Measurements from ENCODE around the gene CA5A. TPM values are rescaled to one million over a fixed set of nuclear protein-coding genes. Genes with fewer than 3 reads are reported as not detected.

Gene CA5A
- polyA plus RNA-seq, 1 donor: 0.03 TPM

- no peak for DNase-seq
- H3K4me1 ChIP-seq (ENCODE audit: control insufficient read depth, insufficient read depth, low read length): peaks cover 7% of the 10 kb centered on the region
- H3K4me3 ChIP-seq (ENCODE audit: low read length): no peak overlapping the region
- peak overlapping the region; percentile 26 for H3K27ac ChIP-seq (ENCODE audit: low read length)
- peaks cover 7% of the 10 kb centered on the region for H3K36me3 ChIP-seq (ENCODE audit: control insufficient read depth, insufficient read depth, low read length)
- no peaks in the 10 kb centered on the region for H3K9me3 ChIP-seq (ENCODE audit: control insufficient read depth, low read depth, low read length)
- WGBS (ENCODE audit: insufficient coverage, low lambda C conversion rate): no CpG with 5 or more reads among the region's 19 CpGs
- no peaks in the 10 kb centered on the region for H3K27me3 ChIP-seq (ENCODE audit: control insufficient read depth, insufficient read depth, low read length)
Measured at GRCh38 chr16:87964049-87964659, 27.8 kb upstream of the CA5A start.

- Histone ChIP-seq H3K27ac (ENCODE audit: low read length) (peak overlapping the region; percentile 26), H3K4me1 (ENCODE audit: control insufficient read depth, insufficient read depth, low read length) (peaks cover 7% of the 10 kb centered on the region)
- DNase-seq: no peak
Measured at GRCh38 chr16:87963400-87963799, 27.1 kb upstream of the CA5A start.

GRCh38 chr16:87961623-87962022 is 25.3 kb upstream of the CA5A start:
- H3K4me1 ChIP-seq (ENCODE audit: control insufficient read depth, insufficient read depth, low read length): peaks cover 9% of the 10 kb centered on the region
- H3K36me3 ChIP-seq (ENCODE audit: control insufficient read depth, insufficient read depth, low read length): peaks cover 17% of the 10 kb centered on the region
- H3K27me3 ChIP-seq (ENCODE audit: control insufficient read depth, insufficient read depth, low read length): no peaks in the 10 kb centered on the region
- H3K27ac ChIP-seq (ENCODE audit: low read length): no peak overlapping the region
- DNase-seq: peak; percentile 42 to 50
- H3K9me3 ChIP-seq (ENCODE audit: control insufficient read depth, low read depth, low read length): no peaks in the 10 kb centered on the region
- H3K4me3 ChIP-seq (ENCODE audit: low read length): no peak overlapping the region
- WGBS (ENCODE audit: insufficient coverage, low lambda C conversion rate): 10% methylated on average over 2 of the region's 4 CpGs

More at GRCh38 chr16:87963400-87963799, 27.1 kb upstream of the CA5A start:
- Histone ChIP-seq H3K36me3 (ENCODE audit: control insufficient read depth, insufficient read depth, low read length) (peaks cover 8% of the 10 kb centered on the region), H3K27me3 (ENCODE audit: control insufficient read depth, insufficient read depth, low read length) (no peaks in the 10 kb centered on the region), H3K9me3 (ENCODE audit: control insufficient read depth, low read depth, low read length) (no peaks in the 10 kb centered on the region), H3K4me3 (ENCODE audit: low read length) (no peak overlapping the region)
- WGBS (ENCODE audit: insufficient coverage, low lambda C conversion rate): no CpG with 5 or more reads among the region's 9 CpGs

GRCh38 chr16:87960852-87961251 is 24.5 kb upstream of the CA5A start:
- no peak for DNase-seq
- H3K4me1 ChIP-seq (ENCODE audit: control insufficient read depth, insufficient read depth, low read length): peaks cover 13% of the 10 kb centered on the region
- WGBS (ENCODE audit: insufficient coverage, low lambda C conversion rate): 100% methylated on average over 1 of the region's 8 CpGs
- H3K36me3 ChIP-seq (ENCODE audit: control insufficient read depth, insufficient read depth, low read length): peaks cover 17% of the 10 kb centered on the region
- no peaks in the 10 kb centered on the region for H3K9me3 ChIP-seq (ENCODE audit: control insufficient read depth, low read depth, low read length)
- no peak overlapping the region for H3K27ac ChIP-seq (ENCODE audit: low read length)
- H3K27me3 ChIP-seq (ENCODE audit: control insufficient read depth, insufficient read depth, low read length): no peaks in the 10 kb centered on the region
- no peak overlapping the region for H3K4me3 ChIP-seq (ENCODE audit: low read length)

- no peaks in the 10 kb centered on the region for H3K9me3 ChIP-seq (ENCODE audit: control insufficient read depth, low read depth, low read length)
- H3K27me3 ChIP-seq (ENCODE audit: control insufficient read depth, insufficient read depth, low read length): no peaks in the 10 kb centered on the region
- H3K36me3 ChIP-seq (ENCODE audit: control insufficient read depth, insufficient read depth, low read length): peaks cover 17% of the 10 kb centered on the region
- no CpG with 5 or more reads among the region's 5 CpGs for WGBS (ENCODE audit: insufficient coverage, low lambda C conversion rate)
- H3K4me3 ChIP-seq (ENCODE audit: low read length): no peak overlapping the region
- no peak overlapping the region for H3K27ac ChIP-seq (ENCODE audit: low read length)
- H3K4me1 ChIP-seq (ENCODE audit: control insufficient read depth, insufficient read depth, low read length): peaks cover 14% of the 10 kb centered on the region
- DNase-seq: no peak
Measured at GRCh38 chr16:87960296-87960695, 24.0 kb upstream of the CA5A start.

GRCh38 chr16:87959391-87959990 is 23.2 kb upstream of the CA5A start:
- H3K36me3 ChIP-seq (ENCODE audit: control insufficient read depth, insufficient read depth, low read length): peaks cover 21% of the 10 kb centered on the region
- peaks cover 14% of the 10 kb centered on the region for H3K4me1 ChIP-seq (ENCODE audit: control insufficient read depth, insufficient read depth, low read length)
- no peak overlapping the region for H3K4me3 ChIP-seq (ENCODE audit: low read length)
- no peak overlapping the region for H3K27ac ChIP-seq (ENCODE audit: low read length)
- WGBS (ENCODE audit: insufficient coverage, low lambda C conversion rate): 70% methylated on average over 2 of the region's 23 CpGs
- no peaks in the 10 kb centered on the region for H3K9me3 ChIP-seq (ENCODE audit: control insufficient read depth, low read depth, low read length)
- no peak for DNase-seq
- H3K27me3 ChIP-seq (ENCODE audit: control insufficient read depth, insufficient read depth, low read length): no peaks in the 10 kb centered on the region

- Histone ChIP-seq H3K4me3 (ENCODE audit: low read length) (no peak overlapping the region), H3K27ac (ENCODE audit: low read length) (no peak overlapping the region), H3K4me1 (ENCODE audit: control insufficient read depth, insufficient read depth, low read length) (peaks cover 14% of the 10 kb centered on the region), H3K9me3 (ENCODE audit: control insufficient read depth, low read depth, low read length) (no peaks in the 10 kb centered on the region), H3K36me3 (ENCODE audit: control insufficient read depth, insufficient read depth, low read length) (peaks cover 28% of the 10 kb centered on the region), H3K27me3 (ENCODE audit: control insufficient read depth, insufficient read depth, low read length) (no peaks in the 10 kb centered on the region)
- no CpG with 5 or more reads among the region's 9 CpGs for WGBS (ENCODE audit: insufficient coverage, low lambda C conversion rate)
- DNase-seq: no peak
Measured at GRCh38 chr16:87958632-87959031, 22.3 kb upstream of the CA5A start.

- Histone ChIP-seq H3K36me3 (ENCODE audit: control insufficient read depth, insufficient read depth, low read length) (peaks cover 26% of the 10 kb centered on the region), H3K4me3 (ENCODE audit: low read length) (no peak overlapping the region), H3K9me3 (ENCODE audit: control insufficient read depth, low read depth, low read length) (no peaks in the 10 kb centered on the region), H3K27ac (ENCODE audit: low read length) (no peak overlapping the region), H3K27me3 (ENCODE audit: control insufficient read depth, insufficient read depth, low read length) (no peaks in the 10 kb centered on the region), H3K4me1 (ENCODE audit: control insufficient read depth, insufficient read depth, low read length) (peaks cover 19% of the 10 kb centered on the region)
- WGBS (ENCODE audit: insufficient coverage, low lambda C conversion rate): 100% methylated on average over 1 of the region's 34 CpGs
- no peak for DNase-seq
Measured at GRCh38 chr16:87957296-87958094, 21.2 kb upstream of the CA5A start.

- H3K9me3 ChIP-seq (ENCODE audit: control insufficient read depth, low read depth, low read length): no peaks in the 10 kb centered on the region
- peaks cover 26% of the 10 kb centered on the region for H3K36me3 ChIP-seq (ENCODE audit: control insufficient read depth, insufficient read depth, low read length)
- H3K4me3 ChIP-seq (ENCODE audit: low read length): no peak overlapping the region
- DNase-seq: peak; percentile 40 to 57
- H3K27me3 ChIP-seq (ENCODE audit: control insufficient read depth, insufficient read depth, low read length): no peaks in the 10 kb centered on the region
- WGBS (ENCODE audit: insufficient coverage, low lambda C conversion rate): no CpG with 5 or more reads among the region's 30 CpGs
- H3K27ac ChIP-seq (ENCODE audit: low read length): peak overlapping the region; percentile 22
- H3K4me1 ChIP-seq (ENCODE audit: control insufficient read depth, insufficient read depth, low read length): peaks cover 21% of the 10 kb centered on the region
Measured at GRCh38 chr16:87956365-87957231, 20.3 kb upstream of the CA5A start.

GRCh38 chr16:87956098-87956364 is 19.7 kb upstream of the CA5A start:
- no CpG with 5 or more reads among the region's 3 CpGs for WGBS (ENCODE audit: insufficient coverage, low lambda C conversion rate)
- no peaks in the 10 kb centered on the region for H3K27me3 ChIP-seq (ENCODE audit: control insufficient read depth, insufficient read depth, low read length)
- H3K4me3 ChIP-seq (ENCODE audit: low read length): no peak overlapping the region
- H3K36me3 ChIP-seq (ENCODE audit: control insufficient read depth, insufficient read depth, low read length): peaks cover 26% of the 10 kb centered on the region
- H3K4me1 ChIP-seq (ENCODE audit: control insufficient read depth, insufficient read depth, low read length): peaks cover 21% of the 10 kb centered on the region
- DNase-seq: no peak
- H3K9me3 ChIP-seq (ENCODE audit: control insufficient read depth, low read depth, low read length): no peaks in the 10 kb centered on the region
- H3K27ac ChIP-seq (ENCODE audit: low read length): peak overlapping the region; percentile 22

Measured in large intestine (tissue), 3 donors.